HG02938 (cell line): Measurements from ENCODE around the gene P2RY1.

Experiments
- ATAC-seq: cut with Tn5 transposase; IDR thresholded peaks from one replicate; pipeline ENCODE4 v1.9.1; 2021; ENCODE audit warnings: mild to moderate bottlenecking, moderate library complexity; ENCODE audit not compliant: unreplicated experiment

Gene P2RY1, protein sequence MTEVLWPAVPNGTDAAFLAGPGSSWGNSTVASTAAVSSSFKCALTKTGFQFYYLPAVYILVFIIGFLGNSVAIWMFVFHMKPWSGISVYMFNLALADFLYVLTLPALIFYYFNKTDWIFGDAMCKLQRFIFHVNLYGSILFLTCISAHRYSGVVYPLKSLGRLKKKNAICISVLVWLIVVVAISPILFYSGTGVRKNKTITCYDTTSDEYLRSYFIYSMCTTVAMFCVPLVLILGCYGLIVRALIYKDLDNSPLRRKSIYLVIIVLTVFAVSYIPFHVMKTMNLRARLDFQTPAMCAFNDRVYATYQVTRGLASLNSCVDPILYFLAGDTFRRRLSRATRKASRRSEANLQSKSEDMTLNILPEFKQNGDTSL

GRCh38 chr3:152834776-152835600 lies at the start of gene P2RY1:
P2RY1 (plus strand) TSS chr3:152835131; CDS start chr3:152835783, 652 bp downstream.
- ATAC-seq = peak; percentile 70

- no peak for ATAC-seq
Observed at GRCh38 chr3:152786977-152787681, 47.8 kb upstream of the P2RY1 start.

GRCh38 chr3:152790651-152791387 lies 44.1 kb upstream of the P2RY1 start:
- ATAC-seq = no peak

- ATAC-seq = no peak
Observed at GRCh38 chr3:152793969-152794368, 41.0 kb upstream of the P2RY1 start.

DNA sequence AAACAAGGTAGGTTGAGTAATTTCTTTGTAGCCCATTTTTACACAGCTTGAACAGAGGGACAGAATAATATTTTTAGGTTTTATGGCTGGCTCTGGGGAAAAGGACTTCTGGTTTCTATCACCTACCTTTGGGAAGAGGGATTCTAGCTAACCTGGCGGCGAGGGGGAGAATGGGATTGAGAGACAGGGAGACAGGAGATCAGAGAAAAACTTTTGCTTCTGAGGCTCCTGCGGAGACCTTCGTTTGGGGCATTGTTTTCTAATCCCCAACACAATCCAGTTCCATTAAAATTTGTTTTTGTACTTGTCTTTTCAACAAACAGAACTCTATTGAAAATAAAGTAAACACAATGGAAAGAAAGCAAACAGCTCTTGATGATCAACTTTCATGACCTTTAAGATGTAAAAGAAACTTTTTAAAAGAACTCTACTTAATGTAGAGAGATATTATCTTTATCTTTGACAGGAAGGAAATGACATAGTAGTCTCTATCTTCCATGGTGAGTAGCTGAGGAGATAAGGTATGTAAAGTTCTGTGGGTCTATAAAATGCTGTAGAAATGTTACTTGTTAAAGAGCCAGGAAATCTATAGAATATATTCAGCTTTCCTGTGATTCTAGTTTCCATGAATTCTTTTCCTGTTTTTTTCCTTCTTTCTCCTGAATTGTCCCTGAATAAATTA lies 37.0 kb upstream of the P2RY1 start:
- ATAC-seq = no peak

GRCh38 chr3:152811974-152812760 lies 22.8 kb upstream of the P2RY1 start:
- no peak for ATAC-seq

GRCh38 chr3:152817400-152817799 lies 17.5 kb upstream of the P2RY1 start:
- ATAC-seq = peak; percentile 81

DNA sequence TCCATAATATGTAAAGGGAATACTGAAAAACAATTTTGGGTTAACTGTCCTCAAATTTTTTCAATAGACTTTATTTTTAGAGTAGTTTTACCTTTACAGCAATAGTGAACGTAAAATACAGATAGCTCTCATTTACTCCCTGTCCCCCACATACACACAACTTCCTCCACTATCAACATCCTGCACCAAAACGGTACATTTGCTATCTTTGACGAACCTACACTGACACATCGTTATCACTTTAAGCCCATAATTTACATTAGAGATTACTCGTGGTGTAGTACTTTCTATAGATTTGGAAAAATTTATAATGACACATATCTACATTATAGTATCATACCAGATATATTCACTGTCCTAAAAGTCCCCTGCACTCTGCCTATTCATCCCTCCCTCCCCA lies 16.9 kb upstream of the P2RY1 start:
- no peak for ATAC-seq

DNA sequence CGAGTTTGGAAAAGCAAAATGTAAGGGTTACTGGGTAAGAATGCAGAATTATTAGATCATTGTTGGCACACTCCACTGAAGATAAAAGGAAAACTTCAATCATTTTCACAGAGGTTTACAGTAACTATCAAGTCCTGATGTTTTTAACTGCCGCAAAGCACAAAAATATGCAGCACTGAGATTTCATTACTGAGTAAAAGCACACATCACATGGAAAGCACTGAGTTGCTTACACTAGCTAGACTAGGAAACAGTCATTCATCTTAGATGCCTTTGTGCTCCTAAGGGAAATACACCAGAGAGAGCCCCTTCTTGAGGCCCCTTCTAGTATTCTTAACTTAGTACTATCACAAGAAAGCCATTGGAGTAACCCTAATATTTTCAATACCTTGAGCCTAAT lies 11.8 kb upstream of the P2RY1 start:
- ATAC-seq = no peak

DNA sequence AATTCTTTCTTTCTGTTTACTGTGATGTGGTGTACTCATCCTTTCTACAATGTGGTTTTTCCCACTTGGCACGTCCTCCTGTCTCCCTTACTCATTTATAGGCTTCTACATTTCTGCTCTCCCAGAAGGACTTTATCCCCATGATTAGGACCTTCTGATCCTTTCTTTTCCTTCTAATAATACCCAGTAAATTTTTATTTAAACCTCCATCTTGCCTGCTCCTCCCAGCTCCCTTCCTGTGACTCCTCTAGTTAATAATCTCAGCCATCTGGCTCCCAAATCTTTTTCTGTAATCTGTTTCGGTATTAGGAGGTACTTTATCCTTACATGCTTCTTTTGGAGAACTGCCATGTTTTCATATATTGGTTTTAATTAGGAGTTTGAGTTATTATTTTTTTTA lies 11.2 kb upstream of the P2RY1 start:
- no peak for ATAC-seq

DNA sequence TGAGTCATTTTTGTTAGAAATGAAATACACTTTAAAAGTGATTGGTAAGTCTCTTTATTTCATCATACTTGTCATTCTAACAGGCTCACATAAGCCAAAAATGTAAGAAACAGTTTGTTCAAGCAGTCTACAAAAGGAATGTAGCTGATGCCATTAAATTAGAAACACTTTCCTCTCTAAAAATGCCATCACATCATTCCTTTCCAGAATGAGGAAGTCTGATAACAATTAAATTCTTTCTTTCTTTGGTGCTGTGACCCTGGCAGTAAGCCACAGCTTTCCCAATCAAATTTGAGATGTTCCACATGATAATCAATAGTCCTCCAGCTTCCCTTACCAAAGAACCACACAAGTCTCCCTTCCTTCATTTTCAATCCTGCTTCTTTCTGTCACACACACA lies 9.4 kb upstream of the P2RY1 start:
- ATAC-seq = no peak

- ATAC-seq = no peak
Observed at GRCh38 chr3:152826476-152826875, 8.5 kb upstream of the P2RY1 start.

DNA sequence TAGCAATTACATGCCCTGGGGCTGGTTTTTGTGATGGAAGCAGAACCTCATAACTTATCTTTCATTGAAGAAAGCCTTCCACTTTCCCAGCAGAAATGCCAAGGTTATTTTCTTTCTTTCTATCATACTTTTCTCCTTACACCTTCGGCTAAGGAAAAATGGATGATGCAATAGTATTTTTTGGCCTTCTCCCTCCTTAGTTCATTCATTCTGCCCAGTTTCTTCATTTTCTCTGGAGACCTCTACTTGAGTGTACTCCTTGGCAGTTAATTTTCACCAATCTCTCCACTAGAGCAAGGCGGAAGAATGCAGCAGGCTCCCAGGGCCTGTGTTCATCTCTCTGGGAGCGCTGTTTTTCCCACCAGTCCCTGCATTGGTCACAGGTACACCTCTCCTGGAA lies 7.6 kb upstream of the P2RY1 start:
- ATAC-seq = no peak

GRCh38 chr3:152828075-152828840 lies 6.7 kb upstream of the P2RY1 start:
- no peak for ATAC-seq

DNA sequence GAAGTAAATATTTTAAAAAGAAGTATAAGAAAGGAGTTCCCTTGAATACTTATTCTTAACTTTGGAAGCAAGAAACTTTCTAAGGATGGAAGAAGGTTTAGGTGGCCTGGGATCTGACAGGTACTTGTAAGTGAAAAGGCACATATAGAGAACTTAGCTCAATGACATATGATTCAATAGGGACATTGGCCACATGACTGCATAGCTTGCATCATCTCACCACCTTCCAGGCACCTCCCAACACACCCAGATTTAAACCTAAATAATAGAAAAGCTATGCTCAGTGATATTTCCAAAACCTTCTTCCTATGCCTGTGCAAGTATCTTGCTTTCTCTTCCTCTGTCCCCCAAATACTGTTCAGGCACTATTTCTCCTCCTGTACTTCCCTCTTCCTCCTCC lies 4.7 kb upstream of the P2RY1 start:
- ATAC-seq = no peak

DNA sequence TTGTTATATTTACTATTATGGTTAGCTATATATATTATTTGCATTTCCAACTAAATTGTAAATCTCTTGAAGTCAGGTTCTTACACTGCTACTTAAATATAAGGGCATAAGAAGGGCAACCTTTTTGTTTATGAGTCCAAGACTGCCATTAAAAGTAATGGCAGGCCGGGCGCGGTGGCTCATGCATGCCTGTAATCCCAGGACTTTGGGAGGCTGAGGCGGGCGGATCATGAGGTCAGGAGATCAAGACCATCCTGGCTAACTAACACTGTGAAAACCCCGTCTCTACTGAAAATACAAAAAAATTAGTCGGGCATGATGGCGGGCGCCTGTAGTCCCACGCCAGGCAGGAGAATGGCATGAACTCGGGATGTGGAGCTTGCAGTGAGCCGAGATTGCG lies 2.9 kb upstream of the P2RY1 start:
- no peak for ATAC-seq

GRCh38 chr3:152833089-152833488 lies 1.8 kb upstream of the P2RY1 start:
- ATAC-seq = no peak

DNA sequence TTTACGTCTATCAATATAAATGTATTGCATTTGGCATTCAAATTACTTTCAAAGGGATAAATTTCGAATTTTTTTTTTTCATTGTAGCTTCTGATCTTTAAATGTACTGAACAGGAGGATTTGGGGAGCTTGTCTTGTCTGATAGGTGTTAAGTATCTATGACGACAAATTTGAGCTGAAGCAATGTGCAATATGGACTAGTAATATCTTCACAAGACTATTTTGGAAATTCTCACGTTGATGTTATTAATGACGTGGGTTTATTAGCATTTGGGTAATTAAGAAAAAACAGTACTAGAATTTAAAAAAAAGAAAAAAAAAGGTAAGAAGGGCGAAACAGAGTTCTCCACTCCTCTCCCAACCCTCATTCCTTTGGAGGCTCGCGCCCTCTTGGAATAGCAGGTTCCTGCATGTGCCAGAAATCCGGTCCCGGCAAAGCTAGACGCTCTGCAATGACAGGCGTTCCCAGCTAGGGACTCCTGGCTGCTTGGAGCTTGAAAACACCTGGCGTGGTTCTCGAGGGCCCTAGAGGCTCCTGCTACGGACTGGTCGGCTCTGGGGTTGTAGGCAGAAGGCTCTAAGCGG lies 648 bp upstream of the P2RY1 start:
- no peak for ATAC-seq
